Bladder microvascular endothelial cell (primary cell): ENCODE measurements around the gene ARPP21. TPM values are rescaled to one million over a fixed set of nuclear protein-coding genes. Genes with fewer than 3 reads are reported as not detected.

Experiments used
- total RNA-seq: library from RNA; depleted of rRNA; stranded (reverse); fragments of >200 nt; gene quantifications from 2 replicates; pipeline ENCODE4 v1.2.3, GENCODE V29; 2014

Gene ARPP21
- total RNA-seq: not detected in 2 replicates

GRCh38 chr3:35639254-35640186, at the start of gene ARPP21:
Gene ARPP21, plus strand, starts transcription at chr3:35639525. Its CDS starts 42,227 bp downstream, at chr3:35681752.

